CD4-positive, alpha-beta T cell treated with Interleukin-12 subunit alpha and Interleukin-12 subunit beta, for 1 hour (primary cell): ENCODE results near the gene TTC33.

Experiments
- DNase-seq: peaks from one replicate; pipeline ENCODE4 v3.0.0-alpha.2; 2020

TTC33 gene

GRCh38 chr5:40465416-40465815, 290.3 kb downstream of the TTC33 start:
- no peak for DNase-seq

GRCh38 chr5:40464511-40464910, 291.2 kb downstream of the TTC33 start:
- DNase-seq: no peak
